ENCODE data around the gene CALM1.
"Not testable (repeated sequence)": the region's sequence is repeated elsewhere in the genome, so short reads cannot be mapped to it uniquely, and the experiment has no call there.

The CALM1 gene

GRCh38 chr14:90383731-90384542, 12.9 kb upstream of the CALM1 start:
- no peak for DNase-seq (ENCODE audit: low read depth)

- DNase-seq (ENCODE audit: low read depth): no peak
Observed at GRCh38 chr14:90384543-90384911, 12.3 kb upstream of the CALM1 start.

GRCh38 chr14:90386321-90386720, 10.5 kb upstream of the CALM1 start:
- DNase-seq (ENCODE audit: low read depth): no peak

- DNase-seq (ENCODE audit: low read depth): no peak
Observed at GRCh38 chr14:90387206-90387760, 9.5 kb upstream of the CALM1 start.

- no peak for DNase-seq (ENCODE audit: low read depth)
Observed at GRCh38 chr14:90388437-90388836, 8.4 kb upstream of the CALM1 start.

GRCh38 chr14:90388982-90389381, 7.8 kb upstream of the CALM1 start:
- no peak for DNase-seq (ENCODE audit: low read depth)

GRCh38 chr14:90393966-90394365, 2.9 kb upstream of the CALM1 start:
- no peak for DNase-seq (ENCODE audit: low read depth)

- DNase-seq (ENCODE audit: low read depth): not testable (repeated sequence)
Observed at GRCh38 chr14:90394782-90395181, 2.0 kb upstream of the CALM1 start.

- no peak for DNase-seq (ENCODE audit: low read depth)
Observed at GRCh38 chr14:90397425-90398314, 841 bp downstream of the CALM1 start.

- DNase-seq (ENCODE audit: low read depth): no peak
Observed at GRCh38 chr14:90398315-90398839, 1.5 kb downstream of the CALM1 start.

GRCh38 chr14:90398841-90399540, 2.2 kb downstream of the CALM1 start:
- DNase-seq (ENCODE audit: low read depth): no peak

GRCh38 chr14:90399541-90400444, 3.0 kb downstream of the CALM1 start:
- peak; percentile 67 for DNase-seq (ENCODE audit: low read depth)

GRCh38 chr14:90400904-90401561, 4.2 kb downstream of the CALM1 start:
- no peak for DNase-seq (ENCODE audit: low read depth)

GRCh38 chr14:90402016-90402415, 5.2 kb downstream of the CALM1 start:
- no peak for DNase-seq (ENCODE audit: low read depth)

- DNase-seq (ENCODE audit: low read depth): no peak
Observed at GRCh38 chr14:90403065-90403464, 6.2 kb downstream of the CALM1 start.

GRCh38 chr14:90405101-90405500, 8.3 kb downstream of the CALM1 start:
- no peak for DNase-seq (ENCODE audit: low read depth)

GRCh38 chr14:90405755-90406154, 8.9 kb downstream of the CALM1 start:
- no peak for DNase-seq (ENCODE audit: low read depth)

- DNase-seq (ENCODE audit: low read depth): no peak
Observed at GRCh38 chr14:90406384-90406798, 9.6 kb downstream of the CALM1 start.

- no peak for DNase-seq (ENCODE audit: low read depth)
Observed at GRCh38 chr14:90407230-90407629, 10.4 kb downstream of the CALM1 start.

- no peak for DNase-seq (ENCODE audit: low read depth)
Observed at GRCh38 chr14:90408713-90409112, 11.9 kb downstream of the CALM1 start.
